ENCODE results near the gene MYLK2.

DNA sequence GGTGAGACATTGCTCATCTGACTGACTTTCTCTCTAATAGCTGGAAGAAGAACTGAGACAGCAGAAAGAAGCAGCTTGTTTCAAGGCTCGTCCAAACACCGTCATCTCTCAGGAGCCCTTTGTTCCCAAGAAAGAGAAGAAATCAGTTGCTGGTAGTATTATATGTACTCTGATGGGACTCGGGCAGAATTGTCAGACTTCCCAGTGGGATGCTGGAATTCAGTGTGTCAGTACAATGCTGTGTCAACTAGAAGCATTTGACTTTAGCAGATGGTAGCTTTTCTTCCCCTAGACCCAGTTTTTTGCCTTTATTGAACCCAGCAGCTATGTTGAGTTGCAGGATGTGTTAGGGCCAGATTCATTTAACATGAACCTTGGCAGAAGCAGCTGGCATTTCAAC, 21.8 kb upstream of the MYLK2 start:
- TF ChIP-seq, protein P1, sequence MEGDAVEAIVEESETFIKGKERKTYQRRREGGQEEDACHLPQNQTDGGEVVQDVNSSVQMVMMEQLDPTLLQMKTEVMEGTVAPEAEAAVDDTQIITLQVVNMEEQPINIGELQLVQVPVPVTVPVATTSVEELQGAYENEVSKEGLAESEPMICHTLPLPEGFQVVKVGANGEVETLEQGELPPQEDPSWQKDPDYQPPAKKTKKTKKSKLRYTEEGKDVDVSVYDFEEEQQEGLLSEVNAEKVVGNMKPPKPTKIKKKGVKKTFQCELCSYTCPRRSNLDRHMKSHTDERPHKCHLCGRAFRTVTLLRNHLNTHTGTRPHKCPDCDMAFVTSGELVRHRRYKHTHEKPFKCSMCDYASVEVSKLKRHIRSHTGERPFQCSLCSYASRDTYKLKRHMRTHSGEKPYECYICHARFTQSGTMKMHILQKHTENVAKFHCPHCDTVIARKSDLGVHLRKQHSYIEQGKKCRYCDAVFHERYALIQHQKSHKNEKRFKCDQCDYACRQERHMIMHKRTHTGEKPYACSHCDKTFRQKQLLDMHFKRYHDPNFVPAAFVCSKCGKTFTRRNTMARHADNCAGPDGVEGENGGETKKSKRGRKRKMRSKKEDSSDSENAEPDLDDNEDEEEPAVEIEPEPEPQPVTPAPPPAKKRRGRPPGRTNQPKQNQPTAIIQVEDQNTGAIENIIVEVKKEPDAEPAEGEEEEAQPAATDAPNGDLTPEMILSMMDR (IDR thresholded peaks at IDR 0.05) = no peak
- TF ChIP-seq POLR2A (IDR thresholded peaks at IDR 0.05) = no peak
